C4-2B (cell line): ENCODE data around the gene FBXO22.

ENCODE experiments used
- CTCF ChIP-seq: fragments of 450-650 bp; conservative IDR thresholded peaks from 2 replicates; pipeline ENCODE4 v1.5.1; 2017; ENCODE audit warnings: mild to moderate bottlenecking
- ZFX ChIP-seq: fragments of 450-650 bp; IDR thresholded peaks from 2 replicates; pipeline ENCODE4 v1.6.1; 2017

GRCh38 chr15:75947092-75947491 lies 43.4 kb downstream of the FBXO22 start:
- no peak for TF ChIP-seq CTCF
- no peak for TF ChIP-seq ZFX
